ENCODE measurements around the gene PLEKHA6.
"Not testable (repeated sequence)": the region's sequence is repeated elsewhere in the genome, so short reads cannot be mapped to it uniquely, and the experiment has no call there.

PLEKHA6 gene

DNA sequence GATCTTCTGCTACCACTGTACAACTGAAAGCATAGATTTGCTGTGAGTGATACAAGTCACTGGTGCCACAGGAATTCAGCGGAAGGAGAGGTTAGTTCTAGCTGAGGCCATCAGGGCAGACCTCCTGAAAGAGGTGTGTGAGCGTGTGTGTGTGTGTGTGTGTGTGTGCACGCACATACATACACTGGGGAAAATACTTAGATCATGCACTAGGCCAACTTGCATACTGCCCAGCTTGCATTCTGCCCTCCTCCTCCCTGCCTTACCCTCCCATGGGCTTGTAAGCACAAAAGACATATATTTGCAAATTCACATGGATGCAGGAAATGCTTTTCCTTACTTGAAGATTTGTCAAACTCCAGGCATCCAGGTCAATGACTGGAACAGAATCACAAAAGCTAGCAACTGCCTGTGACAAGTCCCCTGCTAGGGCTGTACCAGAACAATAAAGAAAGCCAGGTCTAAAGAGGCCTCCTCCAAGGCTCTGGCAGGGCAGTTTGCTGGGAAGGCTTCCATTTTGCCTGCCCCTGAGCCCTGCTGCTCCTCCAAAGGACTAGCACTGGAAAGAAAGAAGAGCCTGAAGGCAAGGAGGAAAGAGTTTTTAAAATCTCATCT, 23.2 kb downstream of the PLEKHA6 start:
- DNase-seq (ENCODE audit: low read depth in 3 of 3, low spot score in 1 of 3), result no peak

DNA sequence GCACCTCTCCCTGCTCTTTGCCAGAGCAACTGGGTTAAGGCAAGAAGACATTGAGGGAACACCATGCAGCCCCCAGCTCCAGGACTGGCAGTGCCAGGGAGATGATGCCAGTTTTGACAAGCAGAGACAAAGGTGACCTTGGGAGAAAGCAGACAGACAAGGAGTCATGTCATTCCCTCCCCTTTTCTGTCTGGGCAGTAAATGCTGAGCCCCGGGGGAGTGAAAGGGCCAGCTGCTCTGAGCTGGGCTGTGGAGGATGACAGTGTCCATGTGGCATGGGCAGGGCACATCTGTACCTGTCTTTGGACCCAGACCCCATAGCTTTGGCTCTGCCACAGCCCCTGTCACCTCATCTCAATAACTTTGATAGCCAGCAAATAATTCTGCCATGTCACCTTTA, 24.2 kb downstream of the PLEKHA6 start:
- DNase-seq (ENCODE audit: low read depth in 3 of 3, low spot score in 1 of 3), result no peak

DNA sequence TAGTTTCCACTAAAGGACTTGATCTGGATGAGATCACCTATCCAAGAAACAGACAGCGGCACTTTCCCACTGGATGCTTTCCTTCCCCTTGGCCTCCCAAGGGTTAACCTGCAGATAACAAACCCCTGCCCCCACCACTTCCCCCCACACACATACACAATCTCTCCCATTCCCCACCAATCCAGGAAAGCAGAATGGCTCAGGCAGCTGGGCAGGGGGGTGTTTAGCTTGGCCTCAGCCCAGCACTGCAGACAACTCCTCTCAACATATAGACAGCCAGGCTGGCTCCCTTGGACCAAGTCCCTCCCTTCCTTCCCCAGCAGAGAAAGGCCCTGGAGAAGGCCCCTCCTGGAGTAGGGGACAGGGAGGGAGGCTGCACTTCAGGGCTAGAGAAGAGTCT, 24.6 kb downstream of the PLEKHA6 start:
- no peak for DNase-seq (ENCODE audit: low read depth in 3 of 3, low spot score in 1 of 3)

DNA sequence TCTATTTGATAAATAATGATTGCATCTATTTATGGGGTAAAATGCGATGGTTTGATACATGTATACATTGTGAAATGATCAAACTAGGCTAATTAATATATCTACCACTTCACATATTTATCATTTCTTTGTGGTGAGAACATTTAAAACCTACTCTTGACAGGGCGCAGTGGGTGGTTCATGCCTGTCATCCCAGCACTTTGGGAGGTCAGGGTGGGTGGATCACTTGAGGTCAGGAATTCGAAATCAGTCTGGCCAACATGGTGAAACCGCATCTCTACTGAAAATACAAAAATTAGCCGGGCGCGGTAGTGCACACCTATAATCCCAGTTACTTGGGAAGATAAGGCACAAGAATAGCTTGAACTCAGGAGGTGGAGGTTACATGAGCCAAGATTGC, 25.3 kb downstream of the PLEKHA6 start:
- no peak for DNase-seq (ENCODE audit: low read depth in 3 of 3, low spot score in 1 of 3)

DNA sequence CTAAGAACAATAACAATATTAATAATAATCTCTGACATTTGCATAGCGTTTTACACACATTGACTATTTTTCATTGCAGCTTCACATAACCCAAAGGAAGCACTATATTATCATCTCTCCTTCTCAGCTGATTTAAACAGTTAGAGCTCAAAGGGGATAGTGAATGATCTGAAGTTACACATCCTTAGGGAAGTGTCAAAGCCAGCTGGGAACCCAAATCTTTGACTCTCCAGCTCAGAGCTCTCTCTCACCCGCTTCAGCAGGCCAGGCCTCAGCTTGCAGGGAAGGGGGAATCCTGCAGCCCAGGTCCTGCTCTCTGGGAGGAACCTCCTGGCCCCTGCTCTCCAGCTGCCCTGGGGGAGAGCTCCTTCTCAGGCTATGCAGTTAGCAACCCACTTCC, 26.3 kb downstream of the PLEKHA6 start:
- no peak for DNase-seq (ENCODE audit: low read depth in 3 of 3, low spot score in 1 of 3)

DNA sequence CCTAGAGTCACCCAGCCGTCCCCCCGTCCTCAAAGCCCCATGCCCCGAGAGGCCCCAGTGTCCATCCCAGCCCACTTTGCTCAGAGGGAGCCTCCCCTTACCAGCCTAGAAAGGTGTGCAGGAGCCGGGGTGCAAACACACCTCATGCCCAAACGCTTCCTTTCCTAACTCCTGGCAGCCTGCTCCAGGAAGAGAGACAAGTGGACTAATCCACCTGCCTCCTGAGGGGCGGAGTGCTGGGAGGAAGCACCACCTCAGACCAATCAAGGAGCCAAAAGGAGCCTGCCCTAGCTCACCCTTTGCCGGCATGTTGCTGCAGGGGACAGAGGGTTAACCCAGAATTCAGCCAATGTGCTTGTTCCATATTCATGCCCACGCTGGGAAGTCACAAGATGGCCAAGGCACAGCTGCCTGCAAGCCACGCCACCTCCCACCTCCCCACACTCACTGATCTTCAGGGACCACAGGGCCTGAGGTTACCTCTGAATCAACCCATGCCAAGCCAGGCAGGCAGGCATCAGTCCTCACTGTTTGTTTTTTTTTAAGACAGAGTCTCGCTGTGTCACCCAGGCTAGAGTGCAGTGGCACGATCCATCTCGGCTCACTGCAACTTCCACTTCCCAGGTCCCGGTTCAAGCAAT, 27.8 kb downstream of the PLEKHA6 start:
- DNase-seq (ENCODE audit: low read depth in 3 of 3, low spot score in 1 of 3), result no peak

DNA sequence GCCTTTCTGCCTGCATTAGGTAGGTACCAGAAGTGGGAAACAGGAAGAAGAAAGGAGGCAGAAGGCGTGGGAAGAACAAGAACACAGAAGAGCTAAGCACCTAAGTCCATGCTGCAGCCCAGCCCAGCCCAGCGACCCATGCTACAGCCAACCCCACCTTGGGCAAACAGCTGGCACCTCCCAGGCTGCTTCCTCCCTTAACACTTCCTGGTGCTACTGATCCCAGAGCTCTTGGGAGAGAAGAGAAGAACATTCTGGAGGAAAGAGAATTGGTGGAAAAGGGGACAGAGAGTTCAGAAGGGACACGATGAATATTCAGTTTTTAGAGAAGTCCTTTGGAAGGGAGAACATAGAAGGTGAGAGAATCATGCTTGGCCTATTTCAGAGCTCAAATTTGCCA, 28.5 kb downstream of the PLEKHA6 start:
- DNase-seq (ENCODE audit: low read depth in 3 of 3, low spot score in 1 of 3), result no peak

DNA sequence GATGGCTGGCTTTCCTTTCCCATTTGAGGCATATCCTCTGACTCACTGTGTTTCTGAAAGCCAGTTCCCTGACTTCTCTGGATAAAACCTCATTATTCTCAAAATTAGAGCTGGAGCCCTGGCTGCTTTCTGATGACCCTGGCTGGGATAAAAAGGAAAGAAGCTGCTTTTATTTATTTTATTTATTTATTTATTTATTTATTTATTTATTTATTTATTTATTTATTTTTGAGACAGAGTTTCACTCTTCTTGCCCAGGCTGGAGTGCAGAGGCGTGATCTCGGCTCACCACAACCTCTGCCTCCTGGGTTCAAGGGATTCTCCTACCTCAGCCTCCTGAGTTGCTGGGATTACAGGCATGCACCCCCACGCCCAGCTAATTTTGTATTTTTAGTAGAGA, 31.9 kb downstream of the PLEKHA6 start:
- DNase-seq (ENCODE audit: low read depth in 3 of 3, low spot score in 1 of 3), result not testable (repeated sequence)

DNA sequence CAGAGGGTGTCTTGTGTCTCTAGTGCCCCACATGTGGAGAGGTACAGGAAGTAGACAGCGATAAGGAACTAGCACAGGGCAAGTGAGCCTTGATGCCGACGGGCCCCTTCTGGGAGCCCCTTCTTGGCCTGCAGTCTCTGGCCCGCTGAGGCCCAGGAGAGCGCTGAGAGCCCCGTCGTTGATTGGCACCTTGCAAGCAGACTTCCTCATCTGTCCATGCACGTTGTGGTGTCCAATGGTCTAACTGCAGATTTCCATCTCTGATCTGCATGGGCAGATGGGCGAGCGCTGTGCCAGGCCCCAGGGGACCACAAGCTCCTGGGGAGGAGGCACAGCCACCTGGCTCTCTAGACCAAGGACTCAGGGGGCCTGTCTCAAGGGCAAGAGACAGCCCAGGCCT, 32.4 kb downstream of the PLEKHA6 start:
- no peak for DNase-seq (ENCODE audit: low read depth in 3 of 3, low spot score in 1 of 3)

DNA sequence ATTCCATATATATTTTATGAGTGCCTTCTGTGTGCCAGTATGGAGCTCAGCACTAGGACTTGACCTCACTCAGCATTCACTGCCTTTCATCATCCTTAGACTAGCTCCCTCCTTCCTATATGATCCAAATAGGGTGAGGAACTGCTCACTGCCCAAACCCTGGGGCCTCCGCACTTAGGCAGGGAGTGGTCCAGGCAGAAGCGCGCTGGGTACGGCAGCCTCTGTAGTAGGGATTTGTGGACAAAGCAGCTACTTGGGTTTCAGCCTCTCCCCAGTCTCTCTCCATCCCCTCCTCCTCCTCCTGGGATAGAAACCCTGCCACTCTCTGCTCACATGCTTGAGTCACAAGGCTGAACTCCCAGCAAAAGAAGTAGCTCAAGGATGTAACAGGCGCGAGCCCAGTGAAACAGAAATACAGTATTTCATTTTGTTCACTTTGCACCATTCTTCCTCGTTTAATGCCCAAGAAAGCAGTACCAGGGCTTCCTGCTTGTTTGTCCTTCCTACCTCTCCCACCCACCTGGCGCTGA, 32.9 kb downstream of the PLEKHA6 start:
- no peak for DNase-seq (ENCODE audit: low read depth in 3 of 3, low spot score in 1 of 3)

DNA sequence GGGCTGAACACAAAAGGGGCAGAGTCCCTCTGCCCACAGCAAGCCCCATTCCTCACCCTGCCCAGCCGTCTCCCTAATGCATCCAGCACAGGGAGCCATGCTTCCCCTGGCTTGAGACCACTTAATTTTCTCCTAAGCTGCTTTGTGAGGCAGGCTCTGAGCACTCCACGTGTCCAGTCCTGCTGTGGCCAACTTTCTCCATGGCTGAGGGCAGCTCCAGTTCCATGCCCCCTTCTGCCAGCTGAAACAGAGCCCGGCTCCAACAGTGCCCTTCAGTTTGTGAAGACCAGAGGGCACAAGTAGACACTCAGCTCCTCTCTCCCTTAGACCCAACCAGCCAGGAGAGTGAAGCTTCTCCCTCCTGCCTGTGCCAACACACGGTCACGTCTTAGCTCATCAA, 33.8 kb downstream of the PLEKHA6 start:
- DNase-seq (ENCODE audit: low read depth in 3 of 3, low spot score in 1 of 3), result no peak

DNA sequence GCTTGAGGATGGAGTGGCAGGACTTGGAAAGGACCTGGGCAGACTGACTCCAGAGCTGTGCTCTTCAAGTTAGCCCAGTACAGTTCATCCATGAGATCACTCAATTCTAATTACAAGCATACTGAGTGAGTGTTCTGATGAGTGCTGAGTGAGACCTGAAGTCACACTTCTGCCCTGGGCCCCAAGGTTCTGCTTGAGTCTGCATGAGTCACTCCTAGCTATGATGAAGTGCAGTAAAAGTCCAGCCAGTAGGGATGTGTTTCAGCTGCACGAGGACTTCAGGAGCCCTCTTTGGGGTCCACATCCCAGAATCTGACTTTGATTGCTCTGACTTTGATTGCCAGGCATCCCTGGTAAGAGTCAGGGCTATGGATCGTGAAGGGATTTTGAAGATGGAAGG, 35.8 kb downstream of the PLEKHA6 start:
- no peak for DNase-seq (ENCODE audit: low read depth in 3 of 3, low spot score in 1 of 3)

DNA sequence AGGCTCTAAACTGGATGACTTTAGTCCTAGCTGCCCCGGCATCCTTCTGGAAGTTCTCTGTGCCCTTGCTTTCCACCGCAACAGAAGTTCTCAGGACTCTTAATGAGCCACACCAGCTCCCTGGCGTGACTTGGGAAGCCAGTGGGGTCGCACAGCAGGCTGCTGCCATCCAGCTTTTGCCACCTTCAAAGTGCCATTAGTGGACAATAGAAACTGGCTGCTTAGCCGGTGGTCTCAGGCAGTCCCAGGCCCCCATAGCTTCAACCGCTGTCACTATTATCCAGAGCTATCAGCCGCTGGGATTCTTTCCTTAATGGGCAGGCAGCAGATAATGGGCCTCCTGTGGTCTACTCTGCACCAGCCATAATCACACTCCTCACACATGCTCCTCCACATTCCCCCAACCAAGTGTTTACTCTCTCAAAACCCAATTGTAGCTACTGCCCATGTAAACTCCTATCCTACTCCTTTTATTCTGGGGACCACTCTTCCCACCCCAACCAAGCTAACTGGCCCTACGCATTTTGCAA, 37.3 kb downstream of the PLEKHA6 start:
- no peak for DNase-seq (ENCODE audit: low read depth in 3 of 3, low spot score in 1 of 3)

DNA sequence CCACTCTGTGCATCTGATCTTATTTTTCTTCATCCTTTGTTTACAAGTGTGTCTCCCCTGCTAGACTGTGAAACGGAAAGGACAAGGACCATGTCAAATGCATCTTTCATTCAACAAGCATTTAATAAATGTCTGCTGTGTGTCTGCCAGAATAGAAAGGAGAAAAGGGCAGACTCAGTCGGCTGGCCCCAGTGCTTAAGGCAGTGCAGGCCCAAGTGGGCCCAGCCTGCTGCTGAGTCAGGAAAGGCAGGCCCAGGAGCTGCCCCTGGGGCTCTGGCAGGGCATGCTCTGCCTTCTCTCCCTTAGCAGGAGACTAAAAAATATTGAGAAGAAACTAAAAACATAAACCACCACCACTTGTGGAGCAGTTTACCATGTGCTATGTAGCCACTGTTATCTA, 38.1 kb downstream of the PLEKHA6 start:
- DNase-seq (ENCODE audit: low read depth in 3 of 3, low spot score in 1 of 3), result no peak

DNA sequence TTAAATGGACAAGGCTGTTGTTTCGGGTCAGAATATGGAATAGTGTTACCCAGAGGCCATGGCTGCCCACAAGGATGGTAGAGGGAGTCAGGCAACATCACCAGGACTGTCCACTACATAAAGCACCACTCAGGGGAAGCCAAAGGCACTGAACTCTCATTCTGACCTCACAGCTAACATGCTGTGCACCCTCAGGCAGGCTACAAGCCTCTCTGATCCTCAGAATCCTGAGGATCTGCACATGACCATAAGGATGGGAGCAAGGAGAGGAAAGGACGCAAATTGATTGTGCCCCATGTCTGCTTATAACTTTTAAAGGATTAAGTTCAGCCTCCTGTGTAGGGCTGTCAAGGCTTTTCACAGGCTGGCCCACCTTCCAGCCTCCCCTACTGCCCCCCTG, 38.7 kb downstream of the PLEKHA6 start:
- no peak for DNase-seq (ENCODE audit: low read depth in 3 of 3, low spot score in 1 of 3)

DNA sequence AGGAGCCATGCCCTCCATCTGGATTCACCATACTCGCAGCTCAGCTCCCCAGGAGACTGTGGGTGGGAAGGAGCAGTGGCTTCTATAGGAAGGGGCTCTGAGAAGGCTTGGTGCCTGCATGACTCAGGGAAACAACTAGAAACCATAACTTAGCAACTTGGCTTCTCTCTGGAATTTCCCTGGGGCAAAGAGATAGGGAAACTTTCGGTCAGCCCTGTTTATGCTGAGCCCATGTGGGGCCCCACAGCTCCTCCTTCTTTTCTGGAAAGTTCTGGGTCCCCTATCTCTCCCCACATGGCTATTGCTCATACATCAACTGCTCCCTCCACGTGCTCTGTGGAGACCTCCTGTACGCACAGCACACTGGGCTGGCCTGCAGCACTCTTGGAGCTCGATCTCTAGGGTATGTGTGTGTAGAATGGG, 39.3 kb downstream of the PLEKHA6 start:
- no peak for DNase-seq (ENCODE audit: low read depth in 3 of 3, low spot score in 1 of 3)

DNA sequence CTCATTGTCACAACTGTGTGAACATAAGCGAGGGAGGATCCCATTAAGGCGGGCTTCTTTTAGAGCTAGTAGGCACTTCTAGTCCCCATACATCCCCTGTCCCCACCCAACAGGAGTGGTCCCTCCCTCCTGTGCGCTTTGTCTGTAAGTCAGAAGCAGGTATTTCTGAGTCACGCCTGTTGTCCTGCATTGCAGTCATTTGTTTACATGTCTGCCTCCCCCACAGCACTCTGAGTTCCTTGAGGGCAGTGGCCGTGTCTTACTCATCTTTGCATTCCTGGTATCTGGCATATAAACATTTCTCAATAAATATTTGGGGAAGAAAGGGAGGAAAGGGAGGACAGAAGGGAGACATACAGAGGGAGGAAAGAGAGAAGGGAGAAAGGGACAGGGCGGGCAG, 40.3 kb downstream of the PLEKHA6 start:
- DNase-seq (ENCODE audit: low read depth in 3 of 3, low spot score in 1 of 3), result no peak

DNA sequence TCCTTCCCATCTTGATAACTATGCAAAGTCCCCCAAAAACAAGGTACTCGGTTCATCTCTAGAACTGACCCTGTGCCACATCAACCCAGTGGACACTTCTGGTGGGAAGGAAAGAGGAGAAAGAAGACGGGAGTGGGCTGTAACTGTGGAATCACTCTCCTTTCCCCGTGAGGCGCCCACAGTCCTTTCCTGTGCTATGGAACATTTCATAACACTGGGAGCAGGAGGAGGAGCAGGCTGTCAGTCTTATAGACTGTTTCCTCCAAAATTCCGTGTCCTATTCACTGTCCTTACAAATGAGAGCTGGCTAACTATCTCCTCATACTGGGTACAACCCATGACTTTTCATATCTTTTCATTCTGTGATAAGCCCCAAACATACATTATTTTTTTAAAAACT, 40.7 kb downstream of the PLEKHA6 start:
- no peak for DNase-seq (ENCODE audit: low read depth in 3 of 3, low spot score in 1 of 3)

DNA sequence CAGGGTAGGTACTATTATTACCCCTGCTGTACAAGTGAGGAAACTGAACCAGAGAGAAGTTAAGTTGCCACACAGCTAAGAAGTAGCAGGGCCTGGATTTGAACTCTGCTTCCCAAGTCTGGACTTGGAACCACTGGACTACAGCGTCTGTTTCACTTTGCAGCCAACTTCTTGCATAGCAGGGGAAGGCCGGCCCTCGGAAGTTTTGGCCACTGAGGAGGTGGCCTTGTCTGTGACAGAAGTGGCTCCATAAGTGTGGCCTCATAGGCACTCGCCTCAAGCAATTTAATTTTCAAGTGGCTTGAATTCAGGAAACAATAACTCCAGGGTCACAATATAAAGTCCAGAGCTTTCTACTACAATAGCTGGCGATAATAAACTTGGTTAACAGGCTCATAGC, 41.4 kb downstream of the PLEKHA6 start:
- no peak for DNase-seq (ENCODE audit: low read depth in 3 of 3, low spot score in 1 of 3)

DNA sequence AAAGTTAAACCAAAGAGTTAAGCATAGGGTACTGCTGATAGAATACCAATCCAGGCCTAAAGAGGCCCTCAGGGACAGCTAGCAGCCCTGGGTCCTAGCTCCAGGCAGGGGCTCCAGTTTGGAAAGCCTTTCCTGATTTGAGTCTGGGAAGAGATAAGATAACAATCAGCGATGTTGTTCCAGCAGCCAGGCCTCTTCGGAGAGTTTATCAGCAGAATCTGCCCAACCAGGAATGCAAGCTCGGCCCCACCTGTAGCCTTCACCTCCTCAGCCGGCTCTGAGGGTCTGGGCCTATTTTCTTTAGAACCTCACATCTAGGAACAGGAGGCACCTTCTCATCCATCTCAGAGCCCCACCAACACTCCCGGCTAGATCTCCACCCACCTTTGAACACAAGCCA, 42.6 kb downstream of the PLEKHA6 start:
- DNase-seq (ENCODE audit: low read depth in 3 of 3, low spot score in 1 of 3), result no peak

DNA sequence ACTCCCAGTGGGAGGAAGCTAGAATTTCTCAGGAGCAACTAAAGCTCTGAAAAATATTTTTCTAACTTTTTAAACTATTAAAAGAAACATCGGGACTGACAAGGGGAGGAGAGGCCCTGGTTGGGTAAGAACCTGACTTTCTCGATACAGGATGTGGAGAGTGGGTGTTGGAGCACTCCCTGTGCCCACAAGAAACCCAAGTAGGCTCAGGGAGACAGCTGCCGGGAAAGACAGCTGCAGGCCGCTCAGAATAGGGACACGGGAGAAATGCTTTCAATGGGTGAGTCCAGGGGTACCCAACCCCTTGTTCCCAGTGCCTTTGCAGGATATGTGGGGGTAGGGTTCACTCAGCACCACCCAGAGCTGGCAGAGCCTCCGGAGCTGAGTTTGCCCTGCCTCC, 43.6 kb downstream of the PLEKHA6 start:
- no peak for DNase-seq (ENCODE audit: low read depth in 3 of 3, low spot score in 1 of 3)

DNA sequence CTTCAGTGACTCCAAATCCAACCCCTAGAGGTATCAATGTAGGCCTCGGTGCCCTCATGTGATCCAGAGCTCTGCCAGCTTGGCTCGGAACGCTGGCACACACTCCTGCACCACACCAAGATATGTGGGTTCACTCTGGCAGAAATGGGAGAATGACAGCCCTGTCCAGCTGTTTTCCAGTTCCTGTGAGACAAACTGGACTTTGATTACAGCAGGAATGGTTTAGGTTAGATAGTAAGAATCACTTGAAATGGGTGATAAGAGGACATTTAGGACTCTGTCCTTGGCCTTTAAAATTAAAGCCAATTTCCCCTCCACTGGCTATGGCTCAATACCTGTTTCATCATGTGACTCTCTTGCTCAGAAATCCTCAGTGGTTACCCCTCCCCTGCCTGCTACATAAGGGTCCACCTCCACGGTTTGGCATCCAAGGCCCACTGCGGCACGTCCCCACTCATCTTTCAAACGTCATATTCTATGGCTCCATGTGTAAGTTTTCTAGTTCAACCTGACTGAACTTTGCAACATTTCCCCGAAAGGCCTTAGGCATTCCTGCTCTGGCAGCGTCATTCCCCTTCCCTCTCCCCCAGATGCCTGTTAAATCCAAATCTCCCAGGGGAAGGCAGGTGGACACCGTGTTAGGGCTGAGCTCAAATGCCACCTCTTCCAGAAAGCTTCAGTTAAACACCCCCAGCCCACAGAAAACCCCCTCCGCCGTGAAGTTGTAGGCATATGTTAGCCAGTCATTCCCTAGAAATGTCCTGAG, 44.7 kb downstream of the PLEKHA6 start:
- no peak for DNase-seq (ENCODE audit: low read depth in 3 of 3, low spot score in 1 of 3)

Measured in stimulated activated CD4-positive, alpha-beta T cell treated with anti-CD3 and anti-CD28 coated beads, TNF-alpha, amount 100 ng/mL, for 1 hour (primary cell).